Psoas muscle (tissue), 8 donors: ENCODE measurements around the gene COLGALT1. TPM values are rescaled to one million over a fixed set of nuclear protein-coding genes. Genes with fewer than 3 reads are reported as not detected.

Experiments
- ATAC-seq, 4 donors: fragments of 200-7000 bp; cut with Tn5 transposase; one replicate each; pipeline ENCODE4 v1.9.1; 2020; ENCODE audit warnings: moderate library complexity in 3 of 4, mild to moderate bottlenecking in 2 of 4
- DNase-seq, 2 donors: peaks; one replicate each; pipeline ENCODE4 v3.0.0-alpha.2; 2020
- H3K27ac ChIP-seq: fragments of 200-600 bp; one replicate; pipeline ENCODE4 v1.8.0; 2022
- H3K27me3 ChIP-seq, 3 donors: fragments of 200-600 bp in 1 of 3; one replicate each; pipeline versions ENCODE4 v1.6.1 to v1.8.0; 2013 to 2022; ENCODE audit warnings: low read length in 2 of 3, mild to moderate bottlenecking in 2 of 3, moderate library complexity in 1 of 3; ENCODE audit not compliant: insufficient read depth in 3 of 3
- H3K36me3 ChIP-seq, 2 donors: fragments of 200-600 bp in 1 of 2; one replicate each; pipeline versions ENCODE4 v1.6.1 to v1.8.0; 2013 to 2022; ENCODE audit warnings: low read depth in 1 of 2, mild to moderate bottlenecking in 1 of 2, moderate library complexity in 1 of 2; ENCODE audit not compliant: insufficient read depth in 1 of 2
- H3K4me1 ChIP-seq: fragments of 200-600 bp; one replicate; pipeline ENCODE4 v1.8.0; 2022
- H3K4me3 ChIP-seq: fragments of 200-600 bp; one replicate; pipeline ENCODE4 v1.8.0; 2022; ENCODE audit warnings: mild to moderate bottlenecking
- H3K9me3 ChIP-seq: fragments of 200-600 bp; one replicate; pipeline ENCODE4 v1.8.0; 2022
- WGBS, 3 donors: extraction: QIAGEN DNeasy Blood & Tissue Kit; methylation state at CpG; one replicate each; pipeline versions ENCODE4 v1.1.6 to v1.1.7; 2013; 5-methylcytosine and 5-hydroxymethylcytosine counted together
- intact Hi-C, 2 donors: fragments of 100-400 bp; cut with DNase I; formaldehyde crosslinking; loops; one replicate each; pipeline versions ENCODE4 v1.11.0 to v1.14.2; 2022
- polyA plus RNA-seq, 3 donors: library from polyadenylated mRNA; stranded (reverse); fragments of 200-250 nt; gene quantifications; one replicate each; pipeline ENCODE4 v1.2.3, GENCODE V29; 2013
- total RNA-seq, 4 donors: library from RNA; stranded (reverse); fragmentation: NEBNext Ultra II Directional in 2 of 4; extraction: Animal tissue kit (Norgen Biotek cat#: 25700) in 2 of 4; gene quantifications; one replicate each; pipeline versions ENCODE4 v1.2.1 to v1.2.4, GENCODE V29; 2021 to 2023
- TF ChIP-seq, protein P1 (sequence below): fragments of 200-600 bp; IDR thresholded peaks from one replicate; pipeline ENCODE4 v1.8.0; 2022; ENCODE audit warnings: antibody characterized with exemption
- donor health status: healthy with polysubstance abuse.
- donor health status: DM: no; HTN: no; CAD: no; lungs with moderate emphysema.
- donor health status: Bipolar disorder and iron deficiency.
- donor health status: healthy.
- donor health status: DM: yes; HTN: yes; CAD: no.
- donor health status: DM: no; HTN: no; CAD: no.
- donor health status: DM: no; HTN: no; CAD: no.
- donor health status: DM: yes; HTN: yes; CAD: no.

COLGALT1 gene
- total and polyA plus RNA-seq, 7 donors = 15.3 to 34.8 (median 21.5) TPM

DNA sequence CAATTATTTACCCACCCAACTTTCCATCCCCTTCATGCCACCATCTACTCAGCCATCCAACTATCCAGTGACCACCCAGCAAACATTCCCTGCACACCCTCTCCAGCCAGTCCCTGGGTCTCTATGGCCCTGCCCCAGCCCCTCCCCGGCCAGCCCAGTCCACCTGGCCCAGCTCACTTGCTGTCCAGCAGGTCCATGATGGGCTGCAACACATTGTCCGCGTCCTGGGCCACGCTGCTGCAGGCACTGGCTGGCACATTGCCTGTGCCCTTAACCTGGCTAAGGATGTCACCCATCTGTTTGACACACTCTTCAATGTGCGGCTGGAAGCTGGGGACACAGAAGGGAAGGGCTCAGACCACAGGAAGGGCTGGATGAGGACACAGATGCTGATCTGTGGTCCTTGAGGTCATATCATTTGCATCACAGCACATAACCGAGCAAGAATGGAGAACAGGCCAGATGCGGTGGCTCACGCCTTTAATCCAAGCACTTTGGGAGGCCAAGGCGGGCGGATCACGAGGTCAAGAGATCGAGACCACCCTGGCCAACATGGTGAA, 71.1 kb downstream of the COLGALT1 start:
- 75 to 85% (median 75%) methylated on average over 12 of the region's 12 CpGs for WGBS, 3 donors
- TF ChIP-seq, protein P1, sequence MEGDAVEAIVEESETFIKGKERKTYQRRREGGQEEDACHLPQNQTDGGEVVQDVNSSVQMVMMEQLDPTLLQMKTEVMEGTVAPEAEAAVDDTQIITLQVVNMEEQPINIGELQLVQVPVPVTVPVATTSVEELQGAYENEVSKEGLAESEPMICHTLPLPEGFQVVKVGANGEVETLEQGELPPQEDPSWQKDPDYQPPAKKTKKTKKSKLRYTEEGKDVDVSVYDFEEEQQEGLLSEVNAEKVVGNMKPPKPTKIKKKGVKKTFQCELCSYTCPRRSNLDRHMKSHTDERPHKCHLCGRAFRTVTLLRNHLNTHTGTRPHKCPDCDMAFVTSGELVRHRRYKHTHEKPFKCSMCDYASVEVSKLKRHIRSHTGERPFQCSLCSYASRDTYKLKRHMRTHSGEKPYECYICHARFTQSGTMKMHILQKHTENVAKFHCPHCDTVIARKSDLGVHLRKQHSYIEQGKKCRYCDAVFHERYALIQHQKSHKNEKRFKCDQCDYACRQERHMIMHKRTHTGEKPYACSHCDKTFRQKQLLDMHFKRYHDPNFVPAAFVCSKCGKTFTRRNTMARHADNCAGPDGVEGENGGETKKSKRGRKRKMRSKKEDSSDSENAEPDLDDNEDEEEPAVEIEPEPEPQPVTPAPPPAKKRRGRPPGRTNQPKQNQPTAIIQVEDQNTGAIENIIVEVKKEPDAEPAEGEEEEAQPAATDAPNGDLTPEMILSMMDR = no peak
- intact Hi-C loops = no loop called here

DNA sequence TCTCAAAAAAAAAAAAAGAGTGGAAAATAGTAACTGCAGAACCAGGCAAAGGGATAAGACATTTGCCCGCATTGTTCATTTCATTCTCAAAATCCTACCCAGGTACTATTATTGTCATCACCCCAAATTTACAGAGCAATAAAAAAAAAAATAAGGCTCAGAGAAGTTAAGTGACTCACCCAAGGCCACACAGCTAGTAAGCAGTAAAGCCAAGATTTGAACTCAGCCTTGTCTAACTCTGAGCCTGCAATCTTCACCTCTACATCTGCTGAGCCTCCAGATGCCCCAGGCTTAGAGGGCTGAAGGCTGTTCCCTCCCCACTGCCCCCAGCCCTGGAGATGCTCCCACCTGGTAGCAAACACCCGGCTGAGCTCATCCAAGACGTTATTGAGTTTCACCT, 71.7 kb downstream of the COLGALT1 start:
- ATAC-seq (no peak), DNase-seq (no peak)
- Histone ChIP-seq H3K36me3 (no peaks in the 10 kb centered on the region), H3K9me3 (peaks cover under 1% of the 10 kb centered on the region), H3K4me1 (no peaks in the 10 kb centered on the region), H3K4me3 (no peak overlapping the region), H3K27me3 (peaks cover 0 to 4% (median under 1%) of the 10 kb centered on the region in 3 donors), H3K27ac (no peak overlapping the region)
- TF ChIP-seq, protein P1 = no peak
- intact Hi-C loops = no loop called here
- WGBS, 3 donors = 78 to 81% (median 80%) methylated on average over 3 of the region's 3 CpGs

More for the DNA sequence above, 71.1 kb downstream of the COLGALT1 start:
- H3K9me3 ChIP-seq = peaks cover 6% of the 10 kb centered on the region
- H3K4me3 ChIP-seq = no peak overlapping the region
- H3K27me3 ChIP-seq = peaks cover 0 to 4% (median 0%) of the 10 kb centered on the region in 3 donors
- no peaks in the 10 kb centered on the region for H3K36me3 ChIP-seq
- ATAC-seq (no peak), DNase-seq (peak in 1 of 2 donors; percentile 8)
- no peak overlapping the region for H3K27ac ChIP-seq
- H3K4me1 ChIP-seq = no peaks in the 10 kb centered on the region

DNA sequence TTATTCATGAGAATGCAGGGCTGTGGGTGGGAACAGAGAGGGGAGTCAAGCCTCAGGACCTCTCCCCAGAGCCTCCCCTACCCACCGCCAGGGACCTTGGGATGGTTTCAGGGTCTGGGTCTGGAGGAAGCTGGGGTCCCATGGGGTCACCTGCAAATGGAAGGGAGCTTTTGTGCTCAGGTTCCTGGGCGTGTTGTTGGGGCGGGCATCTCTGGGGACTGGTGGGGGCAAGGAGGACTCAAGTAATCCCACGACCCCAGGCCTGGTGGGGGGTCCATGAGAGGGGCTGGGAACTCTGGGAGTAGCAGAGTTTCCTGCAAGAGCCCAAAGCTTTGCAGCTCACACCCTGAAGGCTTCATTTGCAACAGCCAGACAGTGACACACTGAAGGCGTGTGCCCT, 72.5 kb downstream of the COLGALT1 start:
- intact Hi-C loops = no loop called here
- WGBS, 3 donors = 64 to 71% (median 69%) methylated on average over 4 to 5 of the region's 5 CpGs
- peak in 1 of 2 donors; percentile 34 for DNase-seq

GRCh38 chr19:17629760-17630159, 74.3 kb downstream of the COLGALT1 start:
- 86 to 88% (median 86%) methylated on average over 2 of the region's 2 CpGs for WGBS, 3 donors
- intact Hi-C loops = loop anchor here in 1 of 2 donors (10.0 kb wide), 1 partner anchor 335 kb away; the partner anchor contains the start of gene KCNN1
- H3K27ac ChIP-seq = no peak overlapping the region
- H3K4me1 ChIP-seq = no peaks in the 10 kb centered on the region
- H3K36me3 ChIP-seq = no peaks in the 10 kb centered on the region
- H3K4me3 ChIP-seq = no peak overlapping the region
- DNase-seq (no peak), ATAC-seq (no peak)
- no peaks in the 10 kb centered on the region for H3K9me3 ChIP-seq
- TF ChIP-seq, protein P1 = no peak
- H3K27me3 ChIP-seq = peaks cover 0 to 5% (median 1%) of the 10 kb centered on the region in 3 donors

More for the DNA sequence above, 72.5 kb downstream of the COLGALT1 start:
- H3K4me1 ChIP-seq = no peaks in the 10 kb centered on the region
- H3K36me3 ChIP-seq = no peaks in the 10 kb centered on the region
- no peak for ATAC-seq
- H3K9me3 ChIP-seq = no peaks in the 10 kb centered on the region
- TF ChIP-seq, protein P1 = no peak
- H3K4me3 ChIP-seq = no peak overlapping the region
- H3K27ac ChIP-seq = no peak overlapping the region
- H3K27me3 ChIP-seq = peaks cover 0 to 5% (median 1%) of the 10 kb centered on the region in 3 donors
